Activated naive CD8-positive, alpha-beta T cell treated with anti-CD3 and anti-CD28 coated beads, Interleukin-2, amount 10 ng/mL, durations not matched to agents 7 days and 5 days (primary cell): ENCODE results near the gene PTPRU. TPM values are rescaled to one million over a fixed set of nuclear protein-coding genes. Genes with fewer than 3 reads are reported as not detected.

ENCODE experiments used
- ATAC-seq: fragments of 150-1000 bp; cut with Tn5 transposase; one replicate; pipeline ENCODE4 v1.10.0; 2021; ENCODE audit warnings: low read depth, moderate library complexity
- POLR2A ChIA-PET: fragments of 350-600 bp; sonication (Branson Sonifier 250); formaldehyde crosslinking; loops from one replicate; lab custom pipeline; 2021; ENCODE audit warnings: antibody characterized with exemption; lab: Charles Lee
- DNase-seq: peaks from one replicate; pipeline ENCODE4 v3.0.0; 2021
- H3K27ac Mint-ChIP-seq: one replicate; pipeline ENCODE4 v1.8.0; 2022; ENCODE audit warnings: mild to moderate bottlenecking, mixed read lengths
- H3K27me3 Mint-ChIP-seq: one replicate; pipeline ENCODE4 v1.8.0; 2022; ENCODE audit warnings: mild to moderate bottlenecking, moderate library complexity, mixed read lengths
- H3K36me3 Mint-ChIP-seq: one replicate; pipeline ENCODE4 v1.8.0; 2021; ENCODE audit warnings: mild to moderate bottlenecking, mixed read lengths
- H3K4me1 Mint-ChIP-seq: one replicate; pipeline ENCODE4 v1.8.0; 2021; ENCODE audit warnings: mixed read lengths
- H3K4me3 Mint-ChIP-seq: one replicate; pipeline ENCODE4 v1.8.0; 2022; ENCODE audit warnings: mild to moderate bottlenecking, moderate library complexity, mixed read lengths
- H3K9me3 Mint-ChIP-seq: one replicate; pipeline ENCODE4 v1.8.0; 2021; ENCODE audit warnings: mixed read lengths
- total RNA-seq, 2 experiments: library from RNA; stranded (reverse); gene quantifications; one replicate each; pipeline ENCODE4 v1.2.3, GENCODE V29; 2021

Gene PTPRU
- total RNA-seq, 2 experiments from 2014 or later, result 0.54 to 0.69 TPM

GRCh38 chr1:29343908-29344307 lies 107.6 kb downstream of the PTPRU start:
- ATAC-seq, result no peak
- H3K27ac Mint-ChIP-seq, result no peak overlapping the region
- H3K9me3 Mint-ChIP-seq, result no peaks in the 10 kb centered on the region
- H3K4me3 Mint-ChIP-seq, result no peak overlapping the region
- H3K36me3 Mint-ChIP-seq, result no peaks in the 10 kb centered on the region
- POLR2A ChIA-PET, result no interaction called here
- H3K27me3 Mint-ChIP-seq, result peaks cover 20% of the 10 kb centered on the region
- DNase-seq, result no peak
- H3K4me1 Mint-ChIP-seq, result no peaks in the 10 kb centered on the region

GRCh38 chr1:29344336-29344735 lies 108.0 kb downstream of the PTPRU start:
- H3K27me3 Mint-ChIP-seq, result peaks cover 17% of the 10 kb centered on the region
- H3K9me3 Mint-ChIP-seq, result no peaks in the 10 kb centered on the region
- no peak for ATAC-seq

GRCh38 chr1:29346576-29346975 lies 110.3 kb downstream of the PTPRU start:
- peaks cover 20% of the 10 kb centered on the region for H3K27me3 Mint-ChIP-seq
- H3K4me3 Mint-ChIP-seq, result no peak overlapping the region
- no peaks in the 10 kb centered on the region for H3K4me1 Mint-ChIP-seq
- H3K36me3 Mint-ChIP-seq, result no peaks in the 10 kb centered on the region
- POLR2A ChIA-PET, result no interaction called here
- no peak for DNase-seq
- no peaks in the 10 kb centered on the region for H3K9me3 Mint-ChIP-seq
- no peak for ATAC-seq
- no peak overlapping the region for H3K27ac Mint-ChIP-seq

More at GRCh38 chr1:29344336-29344735, 108.0 kb downstream of the PTPRU start:
- H3K4me3 Mint-ChIP-seq, result no peak overlapping the region
- H3K27ac Mint-ChIP-seq, result no peak overlapping the region
- no peaks in the 10 kb centered on the region for H3K36me3 Mint-ChIP-seq
- POLR2A ChIA-PET, result no interaction called here
- H3K4me1 Mint-ChIP-seq, result no peaks in the 10 kb centered on the region
- no peak for DNase-seq

- no peaks in the 10 kb centered on the region for H3K4me1 Mint-ChIP-seq
- H3K36me3 Mint-ChIP-seq, result no peaks in the 10 kb centered on the region
- H3K4me3 Mint-ChIP-seq, result no peak overlapping the region
- POLR2A ChIA-PET, result no interaction called here
- no peaks in the 10 kb centered on the region for H3K9me3 Mint-ChIP-seq
- H3K27ac Mint-ChIP-seq, result no peak overlapping the region
- H3K27me3 Mint-ChIP-seq, result peaks cover 20% of the 10 kb centered on the region
- DNase-seq (no peak), ATAC-seq (no peak)
These were observed 113.7 kb downstream of the PTPRU start for GRCh38 chr1:29349871-29350491.

GRCh38 chr1:29352719-29353420 lies 116.5 kb downstream of the PTPRU start:
- ATAC-seq, result no peak
- H3K27me3 Mint-ChIP-seq, result peaks cover 19% of the 10 kb centered on the region

GRCh38 chr1:29354511-29355098 lies 118.3 kb downstream of the PTPRU start:
- Mint-ChIP-seq H3K4me3 (no peak overlapping the region), H3K27me3 (peaks cover 15% of the 10 kb centered on the region), H3K36me3 (no peaks in the 10 kb centered on the region), H3K27ac (no peak overlapping the region), H3K9me3 (no peaks in the 10 kb centered on the region), H3K4me1 (peaks cover 3% of the 10 kb centered on the region)
- DNase-seq, result no peak
- POLR2A ChIA-PET, result no interaction called here
- ATAC-seq, result no peak

More at GRCh38 chr1:29352719-29353420, 116.5 kb downstream of the PTPRU start:
- H3K27ac Mint-ChIP-seq, result no peak overlapping the region
- POLR2A ChIA-PET, result no interaction called here
- no peaks in the 10 kb centered on the region for H3K36me3 Mint-ChIP-seq
- H3K9me3 Mint-ChIP-seq, result no peaks in the 10 kb centered on the region
- no peak for DNase-seq
- no peak overlapping the region for H3K4me3 Mint-ChIP-seq
- H3K4me1 Mint-ChIP-seq, result peaks cover 3% of the 10 kb centered on the region

- POLR2A ChIA-PET, result no interaction called here
- ATAC-seq (no peak), DNase-seq (no peak)
- Mint-ChIP-seq H3K4me1 (peaks cover 3% of the 10 kb centered on the region), H3K36me3 (no peaks in the 10 kb centered on the region), H3K27ac (no peak overlapping the region), H3K9me3 (no peaks in the 10 kb centered on the region), H3K4me3 (no peak overlapping the region), H3K27me3 (peaks cover 18% of the 10 kb centered on the region)
These were observed 119.1 kb downstream of the PTPRU start for GRCh38 chr1:29355375-29355774.

GRCh38 chr1:29356663-29357062 lies 120.3 kb downstream of the PTPRU start:
- Mint-ChIP-seq H3K36me3 (no peaks in the 10 kb centered on the region), H3K27ac (no peak overlapping the region), H3K27me3 (peaks cover 14% of the 10 kb centered on the region), H3K4me3 (no peak overlapping the region), H3K4me1 (peaks cover 3% of the 10 kb centered on the region), H3K9me3 (no peaks in the 10 kb centered on the region)
- DNase-seq (no peak), ATAC-seq (no peak)
- POLR2A ChIA-PET, result no interaction called here

GRCh38 chr1:29357452-29357851 lies 121.1 kb downstream of the PTPRU start:
- no peaks in the 10 kb centered on the region for H3K9me3 Mint-ChIP-seq
- POLR2A ChIA-PET, result no interaction called here
- peaks cover 12% of the 10 kb centered on the region for H3K27me3 Mint-ChIP-seq
- DNase-seq (no peak), ATAC-seq (no peak)
- no peak overlapping the region for H3K4me3 Mint-ChIP-seq
- H3K4me1 Mint-ChIP-seq, result peaks cover 3% of the 10 kb centered on the region
- no peaks in the 10 kb centered on the region for H3K36me3 Mint-ChIP-seq
- H3K27ac Mint-ChIP-seq, result no peak overlapping the region

- no peaks in the 10 kb centered on the region for H3K36me3 Mint-ChIP-seq
- H3K27ac Mint-ChIP-seq, result no peak overlapping the region
- POLR2A ChIA-PET, result no interaction called here
- ATAC-seq (no peak), DNase-seq (no peak)
- peaks cover 3% of the 10 kb centered on the region for H3K4me1 Mint-ChIP-seq
- H3K27me3 Mint-ChIP-seq, result peaks cover 12% of the 10 kb centered on the region
- H3K9me3 Mint-ChIP-seq, result no peaks in the 10 kb centered on the region
- H3K4me3 Mint-ChIP-seq, result no peak overlapping the region
These were observed 121.9 kb downstream of the PTPRU start for GRCh38 chr1:29358183-29358582.

GRCh38 chr1:29360768-29361167 lies 124.4 kb downstream of the PTPRU start:
- H3K4me3 Mint-ChIP-seq, result no peak overlapping the region
- ATAC-seq (no peak), DNase-seq (no peak)
- no peak overlapping the region for H3K27ac Mint-ChIP-seq
- no peaks in the 10 kb centered on the region for H3K36me3 Mint-ChIP-seq
- H3K4me1 Mint-ChIP-seq, result no peaks in the 10 kb centered on the region
- H3K27me3 Mint-ChIP-seq, result peaks cover 6% of the 10 kb centered on the region
- POLR2A ChIA-PET, result no interaction called here
- no peaks in the 10 kb centered on the region for H3K9me3 Mint-ChIP-seq

- Mint-ChIP-seq H3K9me3 (no peaks in the 10 kb centered on the region), H3K4me1 (no peaks in the 10 kb centered on the region), H3K27ac (no peak overlapping the region), H3K36me3 (no peaks in the 10 kb centered on the region), H3K27me3 (peaks cover 3% of the 10 kb centered on the region), H3K4me3 (no peak overlapping the region)
- DNase-seq, result no peak
- POLR2A ChIA-PET, result no interaction called here
- no peak for ATAC-seq
These were observed 125.4 kb downstream of the PTPRU start for GRCh38 chr1:29361686-29362085.

GRCh38 chr1:29362116-29362515 lies 125.8 kb downstream of the PTPRU start:
- no peak overlapping the region for H3K4me3 Mint-ChIP-seq
- peaks cover 3% of the 10 kb centered on the region for H3K27me3 Mint-ChIP-seq
- DNase-seq, result no peak
- no peaks in the 10 kb centered on the region for H3K9me3 Mint-ChIP-seq
- ATAC-seq, result no peak
- no peaks in the 10 kb centered on the region for H3K36me3 Mint-ChIP-seq
- H3K4me1 Mint-ChIP-seq, result no peaks in the 10 kb centered on the region
- no peak overlapping the region for H3K27ac Mint-ChIP-seq
- POLR2A ChIA-PET, result no interaction called here

GRCh38 chr1:29362764-29363163 lies 126.4 kb downstream of the PTPRU start:
- no peaks in the 10 kb centered on the region for H3K9me3 Mint-ChIP-seq
- POLR2A ChIA-PET, result no interaction called here
- DNase-seq (no peak), ATAC-seq (no peak)
- H3K36me3 Mint-ChIP-seq, result no peaks in the 10 kb centered on the region
- no peak overlapping the region for H3K27ac Mint-ChIP-seq
- H3K4me3 Mint-ChIP-seq, result no peak overlapping the region
- peaks cover 3% of the 10 kb centered on the region for H3K27me3 Mint-ChIP-seq
- no peaks in the 10 kb centered on the region for H3K4me1 Mint-ChIP-seq
